Sigmoid colon (tissue), 7 donors: ENCODE results near the gene DYRK1A. TPM values are rescaled to one million over a fixed set of nuclear protein-coding genes. Genes with fewer than 3 reads are reported as not detected.
"Not testable (repeated sequence)": the region's sequence is repeated elsewhere in the genome, so short reads cannot be mapped to it uniquely, and the experiment has no call there.

ENCODE experiments used
- DNase-seq: peaks from one replicate; pipeline ENCODE4 v3.0.0-alpha.2; 2019
- H3K27ac ChIP-seq, 4 donors: fragments of 200-600 bp; sonication (generic); one replicate each; pipeline ENCODE4 v1.5.1; 2016 to 2019; ENCODE audit warnings: mild to moderate bottlenecking in 1 of 4
- H3K27me3 ChIP-seq, 3 donors: fragments of 200-600 bp; sonication (generic); one replicate each; pipeline ENCODE4 v1.5.1; 2019; ENCODE audit warnings: mild to moderate bottlenecking in 1 of 3
- H3K36me3 ChIP-seq, 4 donors: fragments of 200-600 bp; sonication (generic); one replicate each; pipeline ENCODE4 v1.5.1; 2016 to 2019
- H3K4me1 ChIP-seq, 4 donors: fragments of 200-600 bp; sonication (generic); one replicate each; pipeline ENCODE4 v1.5.1; 2017 to 2019
- H3K4me3 ChIP-seq, 4 donors: fragments of 200-600 bp; sonication (generic); one replicate each; pipeline ENCODE4 v1.5.1; 2017 to 2019; ENCODE audit warnings: mild to moderate bottlenecking in 2 of 4, moderate library complexity in 1 of 4
- H3K9me3 ChIP-seq, 4 donors: fragments of 200-600 bp in 3 of 4; sonication (generic) in 3 of 4; one replicate each; pipeline versions ENCODE4 v1.5.1 to v1.6.1; 2013 to 2019
- EP300 ChIP-seq, 4 donors: sonication (generic); formaldehyde crosslinking; IDR thresholded peaks; one replicate each; pipeline ENCODE4 v1.6.1; 2017; ENCODE audit warnings: antibody characterized with exemption in 4 of 4
- POLR2A ChIP-seq, 2 donors: fragments of 450-650 bp; IDR thresholded peaks; one replicate each; pipeline ENCODE4 v1.6.1; 2016; ENCODE audit warnings: antibody characterized with exemption in 2 of 2, mild to moderate bottlenecking in 2 of 2, moderate library complexity in 2 of 2
- POLR2AphosphoS5 ChIP-seq, 4 donors: sonication (generic); formaldehyde crosslinking; IDR thresholded peaks; one replicate each; pipeline ENCODE4 v1.6.1; 2017; ENCODE audit warnings: antibody characterized with exemption in 4 of 4
- WGBS, 2 donors: extraction: QIAGEN DNeasy Blood & Tissue Kit; methylation state at CpG; one replicate each; pipeline ENCODE4 v1.1.7; 2013; 5-methylcytosine and 5-hydroxymethylcytosine counted together
- intact Hi-C: fragments of 100-400 bp; cut with DNase I; formaldehyde crosslinking; loops from one replicate; pipeline ENCODE4 v1.15.1; 2023
- polyA plus RNA-seq, 3 donors: library from polyadenylated mRNA; stranded (reverse); fragments of 200-250 nt; gene quantifications; one replicate each; pipeline ENCODE4 v1.2.3, GENCODE V29; 2013
- total RNA-seq, 4 donors: library from RNA; depleted of rRNA; stranded (reverse); fragments of >200 nt; gene quantifications; one replicate each; pipeline ENCODE4 v1.1.0, GENCODE V29; 2016
- TF ChIP-seq, protein P1 (sequence below), 4 experiments: fragments of 450-650 bp in 3 of 4; fragments of 200-600 bp in 1 of 4; IDR thresholded peaks; one replicate each; pipeline ENCODE4 v1.5.1; 2016 to 2019; ENCODE audit warnings: antibody characterized with exemption in 4 of 4, mild to moderate bottlenecking in 3 of 4, moderate library complexity in 2 of 4
- donor health status: healthy with polysubstance abuse.
- donor health status: Bipolar disorder and iron deficiency.
- donor health status: healthy.

The DYRK1A gene
- total and polyA plus RNA-seq, 7 donors = 11.4 to 74.1 (median 62.9) TPM

DNA sequence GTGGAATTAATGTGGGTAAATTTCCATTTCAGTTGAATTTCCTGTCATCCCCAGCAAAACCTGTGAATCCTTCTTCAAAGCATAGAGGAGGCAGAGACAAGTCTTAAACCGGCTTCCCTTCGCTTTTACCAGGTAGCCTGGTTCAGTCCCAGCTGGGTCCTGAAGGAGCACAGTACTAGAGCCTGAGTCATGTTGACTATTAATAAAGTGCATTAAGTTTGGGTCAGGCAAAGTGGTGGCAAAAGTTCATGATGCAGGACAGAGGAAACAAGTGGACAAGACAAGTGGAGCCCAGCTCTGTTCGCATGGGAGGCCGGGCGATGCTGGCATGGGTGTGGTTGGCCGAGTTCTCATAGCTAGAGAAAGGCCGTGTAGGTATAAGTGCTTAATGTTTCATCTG, 150.4 kb downstream of the DYRK1A start:
- intact Hi-C loops = no loop called here
- H3K4me3 ChIP-seq = no peak overlapping the region
- no peaks in the 10 kb centered on the region for H3K9me3 ChIP-seq
- no peak for DNase-seq
- WGBS, 2 donors = 90 to 96% methylated on average over 7 of the region's 7 CpGs
- H3K27me3 ChIP-seq = no peaks in the 10 kb centered on the region
- H3K27ac ChIP-seq = no peak overlapping the region
- TF ChIP-seq EP300 (IDR thresholded peaks at IDR 0.05) (no peak), POLR2A (IDR thresholded peaks at IDR 0.05) (no peak), POLR2AphosphoS5 (IDR thresholded peaks at IDR 0.05) (no peak)
- TF ChIP-seq, protein P1, sequence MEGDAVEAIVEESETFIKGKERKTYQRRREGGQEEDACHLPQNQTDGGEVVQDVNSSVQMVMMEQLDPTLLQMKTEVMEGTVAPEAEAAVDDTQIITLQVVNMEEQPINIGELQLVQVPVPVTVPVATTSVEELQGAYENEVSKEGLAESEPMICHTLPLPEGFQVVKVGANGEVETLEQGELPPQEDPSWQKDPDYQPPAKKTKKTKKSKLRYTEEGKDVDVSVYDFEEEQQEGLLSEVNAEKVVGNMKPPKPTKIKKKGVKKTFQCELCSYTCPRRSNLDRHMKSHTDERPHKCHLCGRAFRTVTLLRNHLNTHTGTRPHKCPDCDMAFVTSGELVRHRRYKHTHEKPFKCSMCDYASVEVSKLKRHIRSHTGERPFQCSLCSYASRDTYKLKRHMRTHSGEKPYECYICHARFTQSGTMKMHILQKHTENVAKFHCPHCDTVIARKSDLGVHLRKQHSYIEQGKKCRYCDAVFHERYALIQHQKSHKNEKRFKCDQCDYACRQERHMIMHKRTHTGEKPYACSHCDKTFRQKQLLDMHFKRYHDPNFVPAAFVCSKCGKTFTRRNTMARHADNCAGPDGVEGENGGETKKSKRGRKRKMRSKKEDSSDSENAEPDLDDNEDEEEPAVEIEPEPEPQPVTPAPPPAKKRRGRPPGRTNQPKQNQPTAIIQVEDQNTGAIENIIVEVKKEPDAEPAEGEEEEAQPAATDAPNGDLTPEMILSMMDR (IDR thresholded peaks at IDR 0.05) = no peak
- peaks cover 4 to 44% (median 13%) of the 10 kb centered on the region in 4 donors for H3K36me3 ChIP-seq
- H3K4me1 ChIP-seq = no peaks in the 10 kb centered on the region

DNA sequence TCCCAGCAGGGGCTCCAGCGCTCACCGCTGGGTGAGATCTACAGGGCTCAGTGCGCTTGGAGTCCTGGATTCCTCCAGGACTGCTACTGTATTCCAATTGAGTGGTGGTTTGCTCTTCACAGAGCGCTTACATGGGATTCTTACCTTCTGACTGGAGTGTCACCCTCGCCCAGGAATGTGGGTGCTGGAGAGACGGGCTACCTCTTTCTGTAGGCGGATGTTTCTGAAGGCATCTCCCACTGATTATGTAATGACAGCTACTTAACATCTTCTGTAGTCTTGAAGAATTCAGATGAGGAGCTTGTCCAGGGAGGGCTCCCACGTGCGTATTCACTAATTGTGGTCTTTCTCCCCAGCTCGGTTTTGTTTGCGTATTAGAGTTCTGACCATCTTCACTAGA, 154.2 kb downstream of the DYRK1A start:
- no peak for DNase-seq
- 94 to 96% methylated on average over 11 of the region's 11 CpGs for WGBS, 2 donors
- H3K9me3 ChIP-seq = no peaks in the 10 kb centered on the region
- H3K4me3 ChIP-seq = no peak overlapping the region
- peak in 1 of 4 donors; percentile 6 for TF ChIP-seq POLR2AphosphoS5 (IDR thresholded peaks at IDR 0.05)
- TF ChIP-seq EP300 (IDR thresholded peaks at IDR 0.05) = no peak
- TF ChIP-seq POLR2A (IDR thresholded peaks at IDR 0.05) = no peak
- H3K4me1 ChIP-seq = no peaks in the 10 kb centered on the region
- no peak overlapping the region for H3K27ac ChIP-seq
- intact Hi-C loops = no loop called here
- no peaks in the 10 kb centered on the region for H3K27me3 ChIP-seq
- peaks cover 0 to 15% (median 3%) of the 10 kb centered on the region in 4 donors for H3K36me3 ChIP-seq

DNA sequence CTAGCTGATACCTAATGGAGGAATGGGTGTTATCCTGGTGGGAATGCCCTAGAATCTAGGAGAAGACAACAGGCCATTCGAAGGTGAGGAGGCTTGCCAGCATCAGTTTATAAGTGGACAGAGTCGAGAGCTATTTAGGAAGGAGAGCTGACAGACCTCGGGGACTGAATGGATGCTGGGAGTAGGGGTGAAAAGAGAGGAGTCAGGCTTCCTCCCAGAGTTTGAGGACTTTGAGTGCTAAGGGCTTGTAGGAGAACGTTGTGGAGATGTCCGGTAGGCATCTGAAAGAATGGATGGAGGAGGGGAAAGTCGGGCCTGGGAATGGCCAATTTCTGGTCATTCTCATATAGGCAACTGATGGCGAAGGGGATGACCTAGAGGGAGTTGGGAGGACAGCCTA, 155.1 kb downstream of the DYRK1A start:
- Histone ChIP-seq H3K9me3 (no peaks in the 10 kb centered on the region), H3K36me3 (peaks cover 0 to 13% (median 3%) of the 10 kb centered on the region in 4 donors), H3K27me3 (no peaks in the 10 kb centered on the region), H3K27ac (no peak overlapping the region), H3K4me3 (no peak overlapping the region), H3K4me1 (no peaks in the 10 kb centered on the region)
- 83 to 89% methylated on average over 7 of the region's 7 CpGs for WGBS, 2 donors
- no peak for TF ChIP-seq EP300 (IDR thresholded peaks at IDR 0.05)
- TF ChIP-seq, protein P1 (IDR thresholded peaks at IDR 0.05) = no peak
- TF ChIP-seq POLR2A (IDR thresholded peaks at IDR 0.05) = no peak
- peak in 1 of 4 donors; percentile 9 for TF ChIP-seq POLR2AphosphoS5 (IDR thresholded peaks at IDR 0.05)
- DNase-seq = no peak
- intact Hi-C loops = no loop called here

DNA sequence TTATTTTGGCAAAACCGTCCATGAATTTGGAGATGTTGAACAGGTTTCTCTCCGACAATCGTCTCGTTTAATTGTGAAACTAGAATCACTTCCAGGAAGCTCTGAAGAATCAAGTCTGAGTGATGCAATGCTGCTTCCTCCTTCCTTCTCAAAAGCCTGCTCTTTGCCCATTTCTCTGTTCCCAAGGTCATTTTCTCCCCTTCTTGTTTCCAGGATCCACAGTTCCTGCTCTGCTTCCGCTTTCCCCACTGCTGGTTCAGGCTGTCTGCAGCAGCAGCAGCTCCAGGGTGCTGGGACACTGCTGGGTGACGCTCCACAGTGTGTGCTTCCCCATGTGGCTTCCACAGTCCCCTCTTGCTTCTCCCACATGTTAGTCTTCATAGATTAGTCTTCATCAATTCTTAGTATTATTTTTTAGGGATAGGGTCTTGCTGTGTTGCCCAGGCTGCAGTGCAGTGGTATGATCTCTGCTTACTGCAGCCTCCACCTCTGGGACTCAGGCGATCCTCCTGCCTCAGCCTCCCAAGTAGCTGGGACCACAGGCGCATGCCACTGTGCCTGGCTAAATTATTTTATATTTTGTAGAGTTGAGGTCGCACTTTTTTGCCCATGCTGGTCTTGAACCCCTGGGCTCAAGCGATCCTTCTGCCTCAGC, 156.2 kb downstream of the DYRK1A start:
- DNase-seq = no peak
- Histone ChIP-seq H3K4me1 (no peaks in the 10 kb centered on the region), H3K36me3 (peaks cover 0 to 6% (median 2%) of the 10 kb centered on the region in 4 donors), H3K9me3 (no peaks in the 10 kb centered on the region), H3K4me3 (no peak overlapping the region), H3K27me3 (no peaks in the 10 kb centered on the region), H3K27ac (no peak overlapping the region)
- intact Hi-C loops = no loop called here
- TF ChIP-seq, protein P1 (IDR thresholded peaks at IDR 0.05) = no peak
- 80 to 88% methylated on average over 10 of the region's 10 CpGs for WGBS, 2 donors

DNA sequence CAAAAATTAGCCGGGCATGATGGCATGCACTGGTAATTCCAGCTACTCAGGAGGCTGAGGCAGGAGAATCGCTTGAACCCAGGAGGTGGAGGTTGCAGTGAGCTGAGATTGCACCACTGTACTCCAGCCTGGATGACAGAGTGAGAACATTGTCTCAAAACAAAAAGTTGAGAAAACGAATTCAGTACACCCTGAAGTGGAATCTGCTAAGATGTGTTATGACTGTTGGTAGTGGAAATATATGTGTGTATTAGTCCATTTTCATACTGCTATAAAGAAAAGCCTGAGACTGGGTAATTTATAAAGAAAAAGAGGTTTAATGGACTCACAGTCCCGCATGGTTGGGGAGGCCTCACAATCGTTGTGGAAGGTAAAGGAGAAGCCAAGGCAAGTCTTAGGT, 158.4 kb downstream of the DYRK1A start:
- H3K27ac ChIP-seq, H3K4me1 ChIP-seq, H3K27me3 ChIP-seq, intact Hi-C loops, H3K4me3 ChIP-seq, H3K36me3 ChIP-seq, H3K9me3 ChIP-seq, DNase-seq: not testable (repeated sequence)
- 88 to 92% methylated on average over 5 of the region's 5 CpGs for WGBS, 2 donors

DNA sequence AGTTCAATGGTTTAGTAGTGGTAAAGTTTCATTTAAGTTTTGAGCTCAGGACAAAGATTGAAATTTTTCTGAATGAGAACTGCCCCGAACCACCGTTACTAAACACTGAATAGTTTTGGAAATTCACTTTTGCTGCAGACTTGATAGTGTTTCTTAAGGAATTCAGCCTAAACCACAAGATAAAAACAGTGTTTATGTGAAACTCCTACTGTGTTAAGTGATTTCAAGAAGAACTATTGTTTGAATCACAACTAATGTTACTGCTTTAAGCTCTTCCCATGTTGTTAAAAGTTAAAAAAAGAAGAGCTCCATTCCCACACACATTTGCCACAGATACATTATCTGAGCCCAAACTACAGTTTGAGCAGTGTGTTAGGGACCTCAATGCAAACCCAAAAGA, 159.2 kb downstream of the DYRK1A start:
- intact Hi-C loops = no loop called here
- no peak overlapping the region for H3K27ac ChIP-seq

More for the DNA sequence above, 159.2 kb downstream of the DYRK1A start:
- 84 to 90% methylated on average over 2 of the region's 2 CpGs for WGBS, 2 donors
- DNase-seq = no peak
- no peaks in the 10 kb centered on the region for H3K36me3 ChIP-seq
- H3K9me3 ChIP-seq = no peaks in the 10 kb centered on the region
- H3K27me3 ChIP-seq = no peaks in the 10 kb centered on the region
- H3K4me3 ChIP-seq = no peak overlapping the region
- peaks cover 0 to 2% (median 0%) of the 10 kb centered on the region in 4 donors for H3K4me1 ChIP-seq
- TF ChIP-seq, protein P1 (IDR thresholded peaks at IDR 0.05) = no peak
- TF ChIP-seq EP300 (IDR thresholded peaks at IDR 0.05) (no peak), POLR2A (IDR thresholded peaks at IDR 0.05) (no peak), POLR2AphosphoS5 (IDR thresholded peaks at IDR 0.05) (no peak)
